GM19467 (cell line): ENCODE data around the gene MORN3.
"Not testable (repeated sequence)": the region's sequence is repeated elsewhere in the genome, so short reads cannot be mapped to it uniquely, and the experiment has no call there.

Experiments
- ATAC-seq: cut with Tn5 transposase; IDR thresholded peaks from one replicate; pipeline ENCODE4 v1.9.1; 2021; ENCODE audit warnings: mild to moderate bottlenecking, moderate library complexity; ENCODE audit not compliant: unreplicated experiment

MORN3 gene

GRCh38 chr12:121641343-121641630, 28.2 kb downstream of the MORN3 start:
- no peak for ATAC-seq

- ATAC-seq = no peak
Measured at GRCh38 chr12:121638298-121639202, 30.9 kb downstream of the MORN3 start.

GRCh38 chr12:121637231-121637914, 32.1 kb downstream of the MORN3 start:
- ATAC-seq = no peak

- ATAC-seq = no peak
Measured at GRCh38 chr12:121634836-121635235, 34.6 kb downstream of the MORN3 start.

GRCh38 chr12:121633833-121634196, 35.6 kb downstream of the MORN3 start:
- not testable (repeated sequence) for ATAC-seq

- no peak for ATAC-seq
Measured at GRCh38 chr12:121632069-121632970, 37.1 kb downstream of the MORN3 start.

- no peak for ATAC-seq
Measured at GRCh38 chr12:121630791-121631355, 38.6 kb downstream of the MORN3 start.

- no peak for ATAC-seq
Measured at GRCh38 chr12:121628536-121628935, 40.9 kb downstream of the MORN3 start.

- ATAC-seq = no peak
Measured at GRCh38 chr12:121628037-121628436, 41.4 kb downstream of the MORN3 start.

- peak; percentile 25 for ATAC-seq
Measured at GRCh38 chr12:121626853-121627640, 42.4 kb downstream of the MORN3 start.

GRCh38 chr12:121626087-121626852, 43.2 kb downstream of the MORN3 start, which contains the start of gene ORAI1:
Gene ORAI1, plus strand, starts transcription at chr12:121626530.
- ATAC-seq = peak; percentile 59

- ATAC-seq = no peak
Measured at GRCh38 chr12:121620333-121620891, 49.0 kb downstream of the MORN3 start.

GRCh38 chr12:121618659-121619233, 50.7 kb downstream of the MORN3 start:
- no peak for ATAC-seq

- ATAC-seq = no peak
Measured at GRCh38 chr12:121614872-121615467, 54.5 kb downstream of the MORN3 start.

- ATAC-seq = no peak
Measured at GRCh38 chr12:121613462-121613861, 56.0 kb downstream of the MORN3 start.

- ATAC-seq = no peak
Measured at GRCh38 chr12:121611306-121611705, 58.1 kb downstream of the MORN3 start.

- no peak for ATAC-seq
Measured at GRCh38 chr12:121610239-121611149, 59.0 kb downstream of the MORN3 start.
